GM18517 (cell line): Measurements from ENCODE around the gene ATOH8.

Source experiments
- ATAC-seq: cut with Tn5 transposase; IDR thresholded peaks from one replicate; pipeline ENCODE4 v1.9.1; 2021; ENCODE audit warnings: mild to moderate bottlenecking, moderate library complexity; ENCODE audit not compliant: unreplicated experiment

The ATOH8 gene

GRCh38 chr2:85769983-85770362, 16.2 kb downstream of the ATOH8 start:
- no peak for ATAC-seq

DNA sequence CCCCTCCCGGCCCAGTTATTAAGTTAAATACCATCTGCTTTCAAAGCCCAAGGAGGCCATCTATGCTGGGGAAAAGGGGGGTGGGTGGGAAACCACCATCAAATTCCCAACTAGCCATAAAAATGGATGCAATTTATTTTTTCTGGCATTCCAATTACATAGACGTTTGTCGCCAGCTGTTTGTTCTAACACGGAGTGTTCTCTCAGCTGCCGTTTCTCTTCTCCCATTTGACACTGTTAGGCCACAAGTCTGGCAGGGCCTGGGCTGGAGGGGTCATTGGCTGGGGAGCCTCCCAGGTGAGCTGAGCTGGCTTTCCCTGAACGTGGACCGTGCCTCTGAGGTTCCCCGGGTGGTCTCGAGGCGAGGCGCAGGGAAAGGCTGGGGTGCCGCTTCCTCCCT, 16.6 kb downstream of the ATOH8 start:
- ATAC-seq: no peak

- no peak for ATAC-seq
Measured at GRCh38 chr2:85770786-85771409, 17.1 kb downstream of the ATOH8 start.

DNA sequence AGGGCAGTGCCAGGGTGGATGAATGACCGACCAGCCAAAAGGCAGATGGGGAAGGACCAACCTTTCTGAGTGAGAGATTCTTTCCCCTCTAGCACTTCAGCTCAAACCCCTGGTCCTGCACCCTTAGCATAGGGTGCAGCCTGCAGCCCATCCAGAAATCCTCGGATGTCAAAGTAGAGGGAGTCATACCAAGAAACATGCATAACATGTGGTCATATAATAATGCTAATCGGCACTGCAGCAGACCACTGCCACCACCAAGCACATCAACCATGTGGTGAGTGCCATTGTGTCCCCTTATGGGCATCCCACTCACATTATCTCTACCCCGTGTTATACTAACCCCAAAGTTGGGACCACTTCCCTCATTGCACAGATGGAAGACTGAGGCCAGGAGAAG, 17.7 kb downstream of the ATOH8 start:
- ATAC-seq: no peak

- ATAC-seq: no peak
Measured at GRCh38 chr2:85772019-85772745, 18.4 kb downstream of the ATOH8 start.

- ATAC-seq: no peak
Measured at GRCh38 chr2:85772841-85773491, 19.2 kb downstream of the ATOH8 start.

GRCh38 chr2:85773692-85774091, 19.9 kb downstream of the ATOH8 start:
- ATAC-seq: no peak

- ATAC-seq: no peak
Measured at GRCh38 chr2:85774126-85774978, 20.6 kb downstream of the ATOH8 start.

- no peak for ATAC-seq
Measured at GRCh38 chr2:85775406-85776381, 21.9 kb downstream of the ATOH8 start.

GRCh38 chr2:85776672-85777071, 22.9 kb downstream of the ATOH8 start:
- no peak for ATAC-seq

GRCh38 chr2:85777441-85777861, 23.7 kb downstream of the ATOH8 start:
- no peak for ATAC-seq

- ATAC-seq: no peak
Measured at GRCh38 chr2:85778646-85779379, 25.0 kb downstream of the ATOH8 start.

DNA sequence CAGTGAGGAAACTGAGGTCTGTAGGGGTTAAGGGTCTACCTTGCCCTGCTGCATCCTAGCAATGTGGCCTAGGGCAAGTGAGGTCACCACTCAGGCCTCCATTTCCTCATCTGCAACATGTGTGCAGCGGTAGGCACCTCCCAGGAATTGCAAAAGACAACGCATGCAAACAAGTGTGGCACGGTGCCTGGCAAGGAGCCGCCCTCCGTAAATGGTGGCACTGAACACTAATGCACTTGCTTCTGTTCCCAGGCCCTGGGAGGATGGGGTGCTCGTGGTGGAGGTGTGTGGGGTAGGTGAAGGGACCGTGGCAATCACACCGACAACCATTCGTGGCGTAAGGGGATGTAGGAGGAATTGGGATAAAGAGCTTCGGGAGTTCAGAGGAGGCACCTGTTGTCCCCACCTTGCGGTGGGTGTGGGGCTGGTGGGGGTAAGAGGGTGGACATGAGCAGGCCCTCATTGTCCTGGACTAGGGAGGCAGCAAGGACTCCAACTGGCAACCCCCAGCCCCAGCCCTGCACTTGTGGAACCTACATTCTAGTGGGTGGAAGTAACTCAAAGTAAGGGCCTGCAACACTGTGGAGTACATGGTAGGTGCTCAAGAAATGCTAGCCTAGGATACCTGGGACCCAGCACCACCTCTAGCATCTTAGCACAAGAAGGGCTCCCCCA, 26.0 kb downstream of the ATOH8 start:
- no peak for ATAC-seq

DNA sequence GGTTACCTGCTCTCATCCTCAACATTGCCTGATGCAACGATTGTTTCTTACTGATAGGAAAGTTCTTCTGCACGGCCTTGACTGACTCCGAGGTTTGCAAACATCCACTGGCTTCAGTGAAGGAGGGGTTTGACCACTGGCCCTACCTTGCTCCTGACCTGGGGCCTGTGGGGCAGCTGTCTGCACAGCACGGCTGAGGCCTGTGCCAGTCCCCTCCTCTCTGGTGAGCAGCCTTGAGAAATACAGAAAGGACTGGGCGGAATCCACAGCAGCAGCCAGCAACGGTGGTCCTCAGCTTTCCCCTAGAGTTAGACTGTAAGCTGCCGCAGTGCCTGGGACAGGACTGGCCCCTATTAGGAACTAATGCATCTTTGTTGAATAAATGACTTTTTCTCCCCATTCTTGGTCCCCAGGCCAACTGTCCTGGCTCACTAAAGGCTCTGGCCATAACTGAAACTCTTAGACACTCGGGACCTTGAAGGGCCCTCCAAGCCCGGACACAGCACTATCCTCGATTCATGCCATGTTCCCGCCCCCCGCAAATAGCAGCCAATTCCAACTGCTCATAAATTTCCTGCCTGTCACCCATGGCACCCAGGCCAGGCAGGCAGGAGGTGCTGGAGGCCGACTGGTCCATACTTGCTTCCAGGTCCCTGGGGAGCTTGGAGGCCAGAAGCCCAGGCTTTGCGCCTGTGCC, 26.7 kb downstream of the ATOH8 start:
- no peak for ATAC-seq

DNA sequence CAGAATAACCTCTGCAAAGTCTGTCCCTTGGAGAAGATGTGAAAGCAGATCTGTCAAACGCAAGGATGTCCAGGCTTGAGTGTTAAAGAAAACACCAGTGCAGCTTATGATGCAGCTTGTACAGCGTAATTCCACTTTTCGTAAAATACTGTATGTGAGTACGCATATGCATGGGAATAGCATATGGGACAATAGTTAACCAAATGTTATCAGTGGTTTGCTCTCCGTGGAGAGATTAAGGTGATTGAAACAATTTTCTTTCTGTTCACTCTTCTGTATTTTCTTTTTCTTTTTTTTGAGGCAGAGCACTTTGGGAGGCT, 27.2 kb downstream of the ATOH8 start:
- ATAC-seq: no peak

DNA sequence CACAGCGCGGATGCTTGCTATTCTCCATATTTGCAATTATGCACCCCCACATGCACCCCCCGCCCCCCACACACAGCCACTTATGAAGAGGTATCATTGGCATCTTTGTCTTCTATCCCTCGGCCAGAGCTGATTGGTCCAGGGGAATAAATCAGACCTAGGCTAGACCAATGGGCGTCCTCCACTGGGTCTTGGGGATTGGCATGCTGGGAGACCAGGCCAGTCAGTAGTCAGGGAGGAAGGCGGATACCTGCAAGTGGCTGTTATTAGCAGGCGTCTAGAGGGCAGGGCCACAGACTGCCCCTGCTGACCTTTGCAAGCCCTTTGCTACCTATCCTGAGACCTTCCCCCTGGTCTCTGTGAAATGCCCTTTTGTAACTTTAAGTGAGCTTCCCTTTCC, 30.0 kb downstream of the ATOH8 start:
- no peak for ATAC-seq

- ATAC-seq: no peak
Measured at GRCh38 chr2:85784474-85784986, 30.7 kb downstream of the ATOH8 start.
